Measurements from ENCODE around the gene PRPF19.
"Not testable (repeated sequence)": the region's sequence is repeated elsewhere in the genome, so short reads cannot be mapped to it uniquely, and the experiment has no call there.

PRPF19 gene

DNA sequence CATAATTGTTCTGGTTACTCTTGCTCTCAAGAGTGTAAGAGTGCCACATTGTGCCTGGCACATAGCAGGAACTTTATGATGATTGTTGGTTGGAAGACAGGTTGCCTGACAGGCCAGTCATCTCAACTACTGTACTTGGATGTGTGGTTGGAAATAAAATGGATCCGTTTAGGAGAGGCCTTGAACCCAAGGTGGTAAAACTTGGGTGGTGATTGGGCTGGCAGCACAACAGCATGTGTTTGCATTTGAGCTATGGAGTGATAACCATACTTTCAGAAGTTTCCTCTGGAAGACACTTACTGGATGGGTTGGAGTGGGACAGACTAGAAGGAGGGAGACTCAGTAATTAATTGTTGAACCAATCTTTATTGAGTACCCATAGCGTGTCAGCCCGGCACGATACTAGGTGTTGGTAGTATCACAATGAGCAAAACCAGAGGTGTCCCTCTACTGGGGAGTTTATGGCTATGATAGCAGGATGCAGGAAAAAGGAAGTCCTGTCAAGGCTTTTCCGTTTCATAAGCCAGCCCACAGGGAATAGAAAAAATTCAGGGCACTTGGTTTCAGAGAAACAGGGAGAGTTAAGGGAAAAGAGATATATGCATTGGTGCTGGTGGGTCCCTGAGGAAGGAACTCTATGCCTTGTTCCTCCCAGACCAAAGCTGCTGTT is 4.5 kb upstream of the PRPF19 start:
- TF ChIP-seq, protein P1, sequence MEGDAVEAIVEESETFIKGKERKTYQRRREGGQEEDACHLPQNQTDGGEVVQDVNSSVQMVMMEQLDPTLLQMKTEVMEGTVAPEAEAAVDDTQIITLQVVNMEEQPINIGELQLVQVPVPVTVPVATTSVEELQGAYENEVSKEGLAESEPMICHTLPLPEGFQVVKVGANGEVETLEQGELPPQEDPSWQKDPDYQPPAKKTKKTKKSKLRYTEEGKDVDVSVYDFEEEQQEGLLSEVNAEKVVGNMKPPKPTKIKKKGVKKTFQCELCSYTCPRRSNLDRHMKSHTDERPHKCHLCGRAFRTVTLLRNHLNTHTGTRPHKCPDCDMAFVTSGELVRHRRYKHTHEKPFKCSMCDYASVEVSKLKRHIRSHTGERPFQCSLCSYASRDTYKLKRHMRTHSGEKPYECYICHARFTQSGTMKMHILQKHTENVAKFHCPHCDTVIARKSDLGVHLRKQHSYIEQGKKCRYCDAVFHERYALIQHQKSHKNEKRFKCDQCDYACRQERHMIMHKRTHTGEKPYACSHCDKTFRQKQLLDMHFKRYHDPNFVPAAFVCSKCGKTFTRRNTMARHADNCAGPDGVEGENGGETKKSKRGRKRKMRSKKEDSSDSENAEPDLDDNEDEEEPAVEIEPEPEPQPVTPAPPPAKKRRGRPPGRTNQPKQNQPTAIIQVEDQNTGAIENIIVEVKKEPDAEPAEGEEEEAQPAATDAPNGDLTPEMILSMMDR (IDR thresholded peaks at IDR 0.05; ENCODE audit: low read depth, low read length): no peak
- no peak for DNase-seq (ENCODE audit: extremely low read depth, low read depth)

DNA sequence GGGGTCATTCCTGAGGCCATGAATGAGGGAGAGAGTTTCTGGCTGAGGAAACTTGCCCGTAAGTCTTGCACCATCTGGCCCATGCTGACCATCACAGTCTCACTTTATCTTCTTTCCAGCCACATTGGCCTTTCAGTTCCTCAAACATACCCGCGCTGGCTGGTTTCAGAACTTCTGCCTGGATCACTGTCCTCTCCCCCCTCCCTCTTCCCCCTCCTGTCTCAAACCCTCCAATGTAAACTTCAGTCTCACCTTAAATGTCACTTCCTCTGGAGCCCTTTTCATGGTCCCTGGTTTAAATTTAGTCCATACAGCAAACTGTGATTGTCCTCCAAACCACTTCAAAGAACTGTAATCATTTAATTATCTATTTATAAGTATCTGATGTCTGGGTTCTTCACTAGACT is 3.9 kb upstream of the PRPF19 start:
- DNase-seq (ENCODE audit: extremely low read depth, low read depth): no peak
- TF ChIP-seq, protein P1 (IDR thresholded peaks at IDR 0.05; ENCODE audit: low read depth, low read length): no peak

DNA sequence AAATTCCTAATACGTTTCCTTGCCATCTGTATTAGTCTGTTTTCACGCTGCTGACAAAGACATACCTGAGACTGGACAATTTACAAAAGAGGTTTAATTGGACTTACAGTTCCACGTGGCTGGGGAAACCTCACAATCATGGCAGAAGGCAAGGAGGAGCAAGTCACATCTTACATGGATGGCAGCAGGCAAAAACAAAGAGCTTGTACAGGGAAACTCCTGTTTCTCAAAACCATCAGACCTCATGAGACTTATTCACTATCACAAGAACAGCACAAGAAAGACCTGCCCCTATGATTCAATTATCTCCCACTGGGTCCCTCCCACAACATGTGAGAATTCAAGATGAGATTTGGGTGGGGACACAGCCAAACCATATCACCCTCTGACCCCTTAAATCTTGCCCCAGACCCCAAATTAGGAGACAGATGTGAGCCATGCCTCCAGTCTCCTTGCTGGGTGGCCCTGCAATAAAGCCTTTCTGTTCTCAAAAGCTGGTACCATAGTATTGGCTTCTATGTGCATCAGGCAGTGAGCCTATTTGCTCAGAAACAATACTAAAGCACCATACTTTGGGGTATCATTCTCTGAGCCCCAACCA is 3.4 kb upstream of the PRPF19 start:
- DNase-seq (ENCODE audit: extremely low read depth, low read depth): not testable (repeated sequence)

DNA sequence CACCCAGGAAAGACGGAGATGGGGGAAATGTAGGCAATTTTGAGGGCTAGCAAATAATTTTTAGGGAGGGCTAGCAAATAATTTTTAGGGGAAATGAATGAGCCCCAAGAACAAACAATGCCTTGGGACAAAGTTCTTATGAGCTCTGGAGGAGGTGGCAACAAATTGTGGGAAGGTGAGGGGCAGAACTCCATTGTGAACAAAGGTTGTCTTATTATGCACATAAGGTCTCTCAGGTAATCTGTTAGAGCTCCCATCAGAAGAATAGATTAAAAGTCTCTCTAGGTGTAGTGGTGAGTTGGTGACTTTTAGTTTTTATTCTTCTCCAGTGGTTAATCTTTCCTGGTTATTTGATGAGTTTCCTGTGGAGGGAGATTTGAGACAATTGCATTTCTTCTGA is 2.4 kb upstream of the PRPF19 start:
- TF ChIP-seq, protein P1 (IDR thresholded peaks at IDR 0.05; ENCODE audit: low read depth, low read length): no peak
- no peak for DNase-seq (ENCODE audit: extremely low read depth, low read depth)

DNA sequence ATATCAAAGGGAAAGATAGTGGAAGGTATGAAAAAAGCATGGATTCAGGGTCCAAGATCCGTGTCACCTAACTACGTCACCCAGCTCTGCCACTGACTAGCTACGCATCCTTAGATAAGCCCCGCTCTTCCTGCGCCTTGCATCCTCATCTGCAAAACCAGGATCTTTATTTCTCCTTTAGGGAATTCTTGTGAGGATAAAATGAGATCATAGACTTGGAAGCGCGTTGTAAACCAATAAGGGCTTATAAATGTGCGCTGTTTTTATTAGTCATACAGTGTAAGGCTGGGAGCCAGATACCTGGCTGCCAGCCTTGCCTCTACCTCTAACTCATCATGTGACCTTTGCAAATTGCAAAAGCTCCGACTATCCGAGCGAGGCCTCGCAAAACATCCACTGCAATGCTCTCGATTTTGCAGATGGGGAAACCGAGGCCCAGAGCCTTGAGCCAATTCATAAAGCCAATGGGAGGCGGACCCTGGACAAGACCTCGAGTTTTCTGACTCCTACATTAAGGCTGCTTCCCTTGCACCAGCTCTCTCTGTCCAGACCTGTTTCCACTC is 753 bp downstream of the PRPF19 start:
- DNase-seq (ENCODE audit: extremely low read depth, low read depth): no peak
- TF ChIP-seq, protein P1 (IDR thresholded peaks at IDR 0.05; ENCODE audit: low read depth, low read length): no peak

DNA sequence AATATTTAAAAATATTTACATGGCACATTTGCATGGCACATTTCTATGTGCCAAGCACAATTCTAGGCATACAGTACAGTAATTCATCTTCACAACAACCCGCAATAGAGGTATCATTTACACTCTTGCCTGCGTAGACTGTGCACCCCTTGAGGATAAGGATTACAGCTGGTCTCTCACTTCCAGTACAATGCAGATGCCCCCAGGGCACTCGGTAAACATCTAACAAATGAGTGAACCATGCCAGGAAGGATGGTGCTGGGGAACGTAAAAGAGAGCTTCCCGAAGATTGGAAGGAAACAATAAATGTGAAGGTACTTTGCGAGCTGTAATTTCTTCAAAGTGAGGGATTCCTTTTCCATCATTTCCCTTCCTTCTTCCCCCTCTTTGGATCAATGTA is 1.3 kb downstream of the PRPF19 start:
- TF ChIP-seq, protein P1 (IDR thresholded peaks at IDR 0.05; ENCODE audit: low read depth, low read length): no peak
- no peak for DNase-seq (ENCODE audit: extremely low read depth, low read depth)

DNA sequence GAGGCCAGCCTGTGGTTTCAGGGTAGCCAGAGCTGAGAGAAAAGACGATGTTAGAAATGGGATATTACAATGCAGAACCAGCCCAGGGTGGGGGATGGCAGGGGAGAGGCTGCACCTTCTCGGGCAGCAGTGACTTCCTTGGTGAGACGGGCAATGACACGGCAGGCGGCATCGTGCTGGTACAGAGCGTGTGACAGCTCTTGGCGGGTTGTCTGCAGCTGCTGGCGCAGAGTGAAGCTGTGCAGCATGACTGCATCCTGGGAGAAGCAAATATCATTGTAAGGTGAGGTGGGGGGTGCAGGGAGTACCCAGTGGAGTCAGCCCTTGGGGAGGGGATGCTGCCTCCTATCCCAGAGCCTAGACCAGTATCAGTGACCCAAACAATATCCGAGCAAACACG is 3.8 kb downstream of the PRPF19 start:
- TF ChIP-seq, protein P1 (IDR thresholded peaks at IDR 0.05; ENCODE audit: low read depth, low read length): no peak
- DNase-seq (ENCODE audit: extremely low read depth, low read depth): no peak
